Jurkat, Clone E6-1 (cell line): ENCODE measurements around the gene DNAH17.

Experiments
- DNase-seq: peaks from one replicate; pipeline ENCODE4 v3.0.0-alpha.2; 2011; ENCODE audit warnings: low read depth, low spot score
- H3K4me3 ChIP-seq: 2 replicates; pipeline ENCODE4 v1.5.1; 2011; ENCODE audit warnings: mild to moderate bottlenecking, low read length, control low read depth, moderate library complexity

Gene DNAH17

DNA sequence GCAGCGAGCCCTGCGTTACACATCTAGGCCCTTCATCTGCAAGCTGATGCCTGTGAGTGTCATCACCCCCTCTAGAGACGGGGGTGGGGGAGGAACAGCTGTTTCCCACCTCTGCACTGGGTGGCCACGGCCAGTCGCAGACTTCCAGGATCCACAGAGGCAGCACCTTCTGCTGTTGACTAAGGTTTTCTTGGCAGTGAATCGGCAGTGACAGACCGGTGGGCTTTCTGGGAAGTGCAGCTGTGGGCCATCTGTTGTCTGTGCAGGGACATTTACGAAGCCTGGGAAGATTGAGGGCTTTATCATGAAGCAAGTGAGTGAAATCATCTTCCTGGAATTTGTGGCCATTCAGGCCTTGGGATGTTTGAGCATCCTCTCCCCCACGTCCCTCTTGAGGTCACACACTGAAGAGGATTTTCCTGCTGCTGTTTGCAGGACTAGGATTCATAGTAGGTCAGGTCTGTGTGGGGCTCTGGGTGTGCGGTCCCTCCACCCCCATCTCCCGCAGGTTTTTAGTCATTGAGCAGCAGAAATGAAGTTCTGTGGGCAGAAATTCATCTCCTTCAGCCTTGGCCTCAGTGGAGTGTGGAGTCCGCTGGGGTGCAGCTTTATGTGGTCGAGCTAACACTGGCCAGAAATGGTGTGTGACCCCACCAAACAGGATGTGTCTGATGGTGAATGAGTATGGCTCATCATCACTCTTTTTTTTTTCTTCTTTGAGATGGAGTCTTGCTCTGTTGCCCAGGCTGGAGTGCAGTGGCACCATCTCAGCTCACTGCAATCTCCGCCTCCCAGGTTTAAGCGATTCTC lies 186.8 kb downstream of the DNAH17 start:
- DNase-seq = no peak
- H3K4me3 ChIP-seq = no peak overlapping the region

DNA sequence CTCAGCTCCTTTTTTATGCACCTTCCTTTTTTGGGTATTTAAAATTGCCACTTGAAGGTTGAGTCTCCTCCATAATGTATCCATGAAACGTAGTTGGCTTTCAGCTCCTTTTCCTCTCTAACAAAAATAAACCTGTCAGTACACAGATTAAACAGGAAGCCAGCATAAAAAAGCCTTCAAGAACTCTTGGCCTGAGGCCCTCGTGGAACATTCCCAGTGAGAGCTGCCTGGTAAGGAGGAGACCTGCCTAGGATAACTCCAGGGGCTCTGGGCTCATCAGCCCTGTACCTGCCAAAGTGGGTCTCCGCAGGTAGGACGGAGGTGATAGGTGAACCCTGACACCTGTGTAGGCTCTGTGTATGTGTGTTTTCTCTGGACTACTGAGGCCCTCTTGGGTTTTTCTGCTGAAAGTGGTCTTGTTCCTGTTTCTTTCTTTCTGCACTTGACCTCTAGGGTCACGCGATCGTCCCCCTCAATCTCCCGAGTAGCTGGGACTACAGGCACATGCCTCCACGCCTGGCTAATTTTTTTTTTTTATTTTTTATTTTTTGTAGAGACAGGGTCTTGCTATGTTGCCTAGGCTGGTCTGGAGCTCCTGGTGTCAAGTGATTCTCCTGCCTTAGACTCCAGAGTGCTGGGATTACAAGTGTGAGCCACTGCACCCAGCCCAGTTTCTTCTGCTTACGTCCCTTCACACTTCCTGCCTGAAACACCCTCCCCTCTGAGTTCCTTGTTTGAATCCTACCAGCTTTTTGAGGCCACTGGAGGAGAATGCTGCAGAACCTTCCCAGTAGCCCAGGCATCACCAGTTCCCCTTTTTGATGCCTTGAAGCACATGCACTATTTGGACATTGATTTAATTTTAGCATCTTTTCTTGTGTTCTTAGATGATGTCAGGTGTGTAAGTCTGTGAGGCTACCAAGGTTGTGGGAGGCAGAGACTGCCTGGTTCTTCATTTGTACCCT lies 188.9 kb downstream of the DNAH17 start:
- DNase-seq = no peak
- no peak overlapping the region for H3K4me3 ChIP-seq

GRCh38 chr17:78384479-78385175 lies 192.6 kb downstream of the DNAH17 start:
- H3K4me3 ChIP-seq = no peak overlapping the region
- DNase-seq = no peak

- no peak overlapping the region for H3K4me3 ChIP-seq
- no peak for DNase-seq
These were observed 193.3 kb downstream of the DNAH17 start for GRCh38 chr17:78383725-78384471.

GRCh38 chr17:78381601-78382232 lies 195.5 kb downstream of the DNAH17 start:
- H3K4me3 ChIP-seq = no peak overlapping the region

DNA sequence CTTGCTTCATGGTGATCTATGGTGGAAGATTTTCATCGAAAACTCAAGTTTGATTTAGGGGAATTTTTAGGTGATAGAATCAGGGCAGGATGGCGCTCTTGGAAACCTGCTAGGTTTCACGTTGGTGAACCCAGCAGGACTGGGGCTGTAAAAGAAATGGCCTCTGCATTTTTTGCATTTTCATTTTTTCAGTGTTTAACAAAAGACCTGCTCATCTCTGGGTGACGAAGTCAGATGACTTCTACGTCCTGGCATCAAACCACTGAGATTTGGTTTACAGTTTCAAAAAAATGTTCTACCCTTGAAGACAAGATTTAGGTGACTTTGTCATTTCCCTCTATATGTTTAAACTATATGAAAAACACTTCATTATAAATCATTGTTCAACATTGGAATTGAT lies 196.8 kb downstream of the DNAH17 start:
- no peak for DNase-seq
- no peak overlapping the region for H3K4me3 ChIP-seq

More at GRCh38 chr17:78381601-78382232, 195.5 kb downstream of the DNAH17 start:
- no peak for DNase-seq

GRCh38 chr17:78379131-78379491 lies 198.1 kb downstream of the DNAH17 start:
- DNase-seq = no peak
- H3K4me3 ChIP-seq = peak overlapping the region; percentile 75

DNA sequence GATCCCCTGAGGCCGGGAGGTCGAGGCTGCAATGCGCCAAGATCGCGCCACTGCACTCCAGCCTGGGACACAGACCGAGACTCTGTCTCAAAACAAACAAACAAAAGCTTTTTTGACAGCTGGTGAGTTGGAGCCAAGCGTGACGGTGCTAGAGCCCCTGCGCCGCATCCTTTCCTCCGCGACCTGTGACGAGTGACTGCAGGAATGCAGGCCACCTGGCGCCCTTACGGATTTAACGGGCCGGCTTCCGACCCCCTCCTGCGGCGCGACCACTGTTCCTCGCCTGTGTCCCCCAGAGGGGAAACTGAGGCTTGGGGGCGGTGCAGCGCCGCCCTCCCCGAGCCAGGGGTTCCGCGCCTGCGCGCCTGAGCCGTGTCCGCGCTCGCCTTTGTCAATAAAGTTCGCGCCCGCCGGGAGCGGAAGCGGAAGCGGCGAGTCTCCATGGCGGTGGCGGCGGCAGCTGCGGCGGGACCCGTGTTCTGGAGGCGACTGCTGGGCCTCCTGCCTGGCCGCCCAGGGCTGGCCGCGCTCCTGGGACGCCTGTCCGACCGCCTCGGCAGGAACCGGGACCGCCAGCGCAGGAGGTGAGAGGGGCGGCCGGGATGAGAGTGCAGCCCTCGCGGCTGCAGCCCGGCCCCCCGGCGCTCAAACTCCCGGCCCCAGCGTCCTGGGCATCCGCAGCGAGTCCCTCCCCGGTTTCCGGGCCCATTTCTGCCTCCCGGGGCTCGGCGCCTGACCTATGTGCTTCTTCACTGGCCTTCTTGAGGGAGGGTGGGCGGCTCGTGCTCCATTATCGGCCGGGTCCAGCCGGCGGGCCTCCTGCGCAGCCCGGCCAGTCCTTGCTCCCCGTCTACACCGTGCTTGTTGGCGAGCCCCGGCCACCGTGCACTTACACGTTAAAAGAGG lies 198.7 kb downstream of the DNAH17 start, which contains the start of gene PGS1:
Gene PGS1 (plus strand): TSS at position 425 of the 906 bp plus-strand sequence. CDS start 17 bp downstream, at position 442.
- peak within 1 kb of the TSS; percentile 75 for H3K4me3 ChIP-seq
- peak; percentile 60 for DNase-seq

- peak overlapping the region; percentile 75 for H3K4me3 ChIP-seq
- no peak for DNase-seq
These were observed 199.4 kb downstream of the DNAH17 start for GRCh38 chr17:78377858-78378224.

DNA sequence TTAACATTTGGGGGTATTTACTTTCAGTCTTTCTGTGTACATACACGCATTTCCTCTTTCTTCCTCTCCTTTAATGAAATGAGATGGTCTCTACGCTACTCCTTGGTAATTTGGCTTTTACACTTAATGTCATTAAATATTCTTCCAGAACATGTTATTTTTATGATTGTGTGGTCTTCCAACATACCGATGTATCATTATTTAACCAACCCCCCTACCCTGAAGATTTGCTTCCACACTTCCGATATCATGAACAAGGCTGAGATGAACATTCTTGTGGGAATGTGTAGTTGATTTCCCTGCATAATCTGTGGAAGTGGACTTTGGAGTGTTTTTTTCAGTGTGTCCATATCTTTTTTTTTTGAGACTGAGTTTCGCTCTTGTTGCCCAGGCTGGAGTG lies 201.0 kb downstream of the DNAH17 start:
- no peak for DNase-seq

DNA sequence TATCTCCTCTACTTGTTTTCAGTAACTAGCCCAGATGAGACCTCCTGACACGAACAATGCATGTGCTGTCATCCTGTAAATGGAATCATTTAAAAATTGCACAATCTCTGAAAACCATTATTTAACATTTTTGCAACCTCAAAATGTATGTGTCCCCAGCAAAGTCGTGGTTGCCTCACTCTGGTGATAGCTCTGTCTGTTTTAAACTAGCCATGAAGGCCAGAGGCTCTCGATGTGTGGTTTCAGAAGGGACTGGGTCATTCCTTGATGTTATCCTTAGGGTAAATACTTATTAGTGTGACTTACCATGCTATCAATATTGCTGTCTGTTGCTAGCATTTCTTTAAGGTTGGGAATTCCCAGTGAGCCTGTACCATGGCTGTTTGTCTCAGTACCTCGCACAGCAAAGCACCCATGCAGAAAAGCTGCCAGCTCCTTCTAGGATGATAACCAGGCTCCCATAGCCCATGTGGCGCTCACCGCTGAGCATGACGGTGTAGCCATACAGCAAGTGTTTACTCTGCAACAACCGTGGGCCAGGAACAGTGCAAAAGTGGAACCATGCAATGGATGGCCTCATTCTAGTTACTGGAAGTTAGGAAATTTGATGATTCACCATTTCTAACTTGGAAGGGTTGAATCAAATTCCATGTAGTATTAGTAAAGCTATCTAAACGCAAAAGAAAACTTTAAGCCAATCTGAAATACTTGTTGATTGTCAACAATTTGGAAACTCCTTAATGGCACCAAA lies 201.6 kb downstream of the DNAH17 start:
- no peak for DNase-seq
- H3K4me3 ChIP-seq = no peak overlapping the region

More for the DNA sequence above, 201.0 kb downstream of the DNAH17 start:
- no peak overlapping the region for H3K4me3 ChIP-seq

GRCh38 chr17:78374631-78375274 lies 202.4 kb downstream of the DNAH17 start:
- no peak overlapping the region for H3K4me3 ChIP-seq

GRCh38 chr17:78374189-78374588 lies 203.0 kb downstream of the DNAH17 start:
- no peak for DNase-seq
- H3K4me3 ChIP-seq = no peak overlapping the region

More at GRCh38 chr17:78374631-78375274, 202.4 kb downstream of the DNAH17 start:
- DNase-seq = no peak
